Activated gamma-delta T cell treated with Interleukin-2 at 50 U/mL for 16 hours (primary cell): Measurements from ENCODE around the gene ETDB.
"Not testable (repeated sequence)": the region's sequence is repeated elsewhere in the genome, so short reads cannot be mapped to it uniquely, and the experiment has no call there.

ENCODE experiments used
- DNase-seq: peaks from one replicate; pipeline ENCODE4 v3.0.0-alpha.2; 2020

ETDB gene

GRCh38 chrX:135120056-135120576, at the start of gene ETDB:
Gene ETDB, minus strand, starts transcription at chrX:135120526. Its CDS starts 1,265 bp downstream, at chrX:135119261.
- not testable (repeated sequence) for DNase-seq

- not testable (repeated sequence) for DNase-seq
These were observed 49.2 kb upstream of the ETDB start for GRCh38 chrX:135169534-135169933.

- DNase-seq, result no peak
These were observed 48.2 kb upstream of the ETDB start for GRCh38 chrX:135168486-135168885.

GRCh38 chrX:135154688-135155087, 34.4 kb upstream of the ETDB start:
- DNase-seq, result not testable (repeated sequence)

- DNase-seq, result not testable (repeated sequence)
These were observed 5.8 kb upstream of the ETDB start for GRCh38 chrX:135126145-135126544.

- not testable (repeated sequence) for DNase-seq
These were observed 4.3 kb downstream of the ETDB start for GRCh38 chrX:135116064-135116463.

GRCh38 chrX:135114392-135114791, 5.9 kb downstream of the ETDB start:
- DNase-seq, result no peak

GRCh38 chrX:135112743-135113142, 7.6 kb downstream of the ETDB start:
- DNase-seq, result no peak

- DNase-seq, result peak; percentile 31
These were observed 8.1 kb downstream of the ETDB start for GRCh38 chrX:135112096-135112729.

GRCh38 chrX:135109554-135109953, 10.8 kb downstream of the ETDB start:
- DNase-seq, result no peak

GRCh38 chrX:135099493-135099783, 20.9 kb downstream of the ETDB start:
- DNase-seq, result no peak

GRCh38 chrX:135097196-135097744, 23.1 kb downstream of the ETDB start:
- not testable (repeated sequence) for DNase-seq

- DNase-seq, result no peak
These were observed 24.6 kb downstream of the ETDB start for GRCh38 chrX:135095715-135096114.

- no peak for DNase-seq
These were observed 25.6 kb downstream of the ETDB start for GRCh38 chrX:135094726-135095125.

- DNase-seq, result no peak
These were observed 31.2 kb downstream of the ETDB start for GRCh38 chrX:135089126-135089525.

- no peak for DNase-seq
These were observed 32.5 kb downstream of the ETDB start for GRCh38 chrX:135087867-135088266.

GRCh38 chrX:135086197-135086854, 34.0 kb downstream of the ETDB start:
- peak; percentile 46 for DNase-seq

GRCh38 chrX:135081693-135082404, 38.5 kb downstream of the ETDB start:
- DNase-seq, result no peak
